NCI-H146 treated with DMSO at 0.1 percent for 48 hours (cell line): ENCODE results near the gene FILIP1.

Experiments
- DNase-seq: peaks from one replicate; lab custom pipeline; 2025; ENCODE audit not compliant: unreplicated experiment; lab: John Stamatoyannopoulos, UW

FILIP1 gene

DNA sequence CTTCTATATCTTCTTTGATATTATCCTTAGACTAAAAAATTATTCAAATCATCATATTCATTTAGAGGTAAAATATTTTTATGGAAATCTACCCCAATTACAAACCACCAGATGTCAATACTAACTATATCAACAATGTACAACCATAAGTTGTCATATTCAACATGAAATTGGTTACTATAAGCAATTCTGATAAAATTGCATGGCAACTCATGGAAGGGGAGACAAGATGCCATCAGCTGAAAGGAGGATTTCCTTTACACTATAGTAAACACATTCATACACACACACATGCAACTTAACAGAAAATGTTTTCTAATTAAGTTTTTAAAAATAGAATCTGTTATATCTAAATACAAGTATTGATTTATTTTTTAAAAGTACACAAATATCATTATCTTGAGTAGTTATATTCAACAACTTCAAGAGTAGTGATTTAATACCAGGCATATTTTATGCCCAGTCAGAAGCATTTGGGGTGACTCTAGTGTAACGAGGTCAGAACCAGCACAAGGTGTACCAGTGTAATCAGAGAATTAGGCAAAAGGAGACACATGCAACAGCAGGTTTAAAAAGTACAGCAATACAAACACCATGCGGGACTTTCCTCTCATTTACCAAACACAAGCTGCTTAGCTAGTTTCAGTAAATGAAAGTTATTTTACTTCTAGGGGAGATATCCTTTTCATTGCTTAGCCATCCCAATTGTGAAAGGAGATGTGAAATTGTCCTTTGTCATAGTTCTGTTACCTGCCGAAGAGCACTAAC lies 1.0 kb downstream of the FILIP1 start:
- DNase-seq: no peak

DNA sequence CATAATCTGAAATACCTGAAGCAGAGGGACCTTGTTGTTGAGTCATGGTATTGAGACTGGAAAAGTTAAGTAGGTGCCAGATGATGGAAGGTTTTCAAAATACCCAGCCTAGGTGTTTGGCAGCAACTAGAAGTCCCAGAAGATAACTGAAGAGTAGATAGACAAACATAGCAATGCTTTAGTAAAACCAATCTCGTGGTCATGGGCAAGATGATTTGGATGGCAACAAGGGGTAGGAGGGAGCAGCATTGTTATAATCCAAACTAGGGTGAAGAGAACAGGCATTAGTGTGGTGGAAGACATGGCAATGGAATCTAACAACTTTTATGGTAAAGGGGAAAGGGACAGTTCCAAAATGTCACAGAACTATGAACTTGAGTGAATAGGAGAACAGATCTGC lies 2.3 kb downstream of the FILIP1 start:
- no peak for DNase-seq

DNA sequence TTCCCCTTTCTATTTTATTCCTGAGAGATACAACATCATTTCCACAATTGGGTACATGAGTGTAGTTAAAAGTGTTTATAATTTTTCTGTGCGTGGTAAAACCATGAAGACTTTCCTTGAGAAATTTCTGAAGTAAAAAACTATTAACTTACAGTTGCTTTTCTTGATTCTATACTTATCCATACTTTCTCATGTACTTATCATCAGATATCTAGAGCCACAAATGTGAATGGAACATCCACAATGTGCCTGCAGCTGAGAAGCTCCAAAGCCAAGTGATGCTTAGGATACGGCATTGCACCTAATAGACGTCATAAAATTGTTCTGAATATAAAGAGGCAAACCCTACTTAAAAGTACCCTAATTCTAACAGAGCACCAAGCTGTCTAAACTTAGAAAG lies 2.9 kb downstream of the FILIP1 start:
- DNase-seq: no peak

DNA sequence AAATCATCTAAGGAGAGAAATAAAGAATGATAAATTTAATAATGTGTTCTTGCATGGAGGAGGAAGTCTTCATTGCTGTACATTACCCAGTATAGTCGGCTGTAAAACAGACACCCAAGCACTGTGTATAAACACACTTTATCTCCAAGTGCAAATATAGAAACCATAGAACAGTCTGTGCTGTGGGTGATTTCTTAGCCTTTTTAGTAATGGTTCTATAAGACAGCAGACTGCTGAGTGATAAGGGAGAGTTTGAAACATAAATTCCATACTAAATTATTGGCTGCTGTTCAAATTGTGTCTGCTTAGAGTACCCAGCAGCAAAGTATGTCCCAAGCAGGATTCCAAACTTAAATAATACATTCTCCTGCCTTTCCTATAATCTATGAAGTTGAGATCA lies 4.6 kb downstream of the FILIP1 start:
- no peak for DNase-seq

DNA sequence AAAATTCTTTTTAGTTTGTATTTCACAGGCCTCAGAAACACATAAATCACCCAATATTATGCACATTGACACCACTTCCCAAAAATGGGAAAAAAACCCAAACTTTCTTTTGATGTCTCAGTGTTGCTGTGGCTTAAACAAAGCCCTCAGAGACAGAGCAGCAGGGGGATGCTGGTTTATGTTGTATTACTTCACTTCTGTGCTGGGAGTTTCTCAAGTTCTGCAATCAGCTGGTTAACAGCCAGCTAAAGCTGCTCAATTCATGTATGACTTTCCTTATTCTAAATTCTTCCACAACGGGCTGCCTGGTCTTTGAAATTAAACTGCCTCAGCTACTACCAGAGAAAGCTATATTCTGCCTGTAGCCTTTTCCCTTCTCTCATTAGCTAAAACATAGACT lies 5.6 kb downstream of the FILIP1 start:
- no peak for DNase-seq

DNA sequence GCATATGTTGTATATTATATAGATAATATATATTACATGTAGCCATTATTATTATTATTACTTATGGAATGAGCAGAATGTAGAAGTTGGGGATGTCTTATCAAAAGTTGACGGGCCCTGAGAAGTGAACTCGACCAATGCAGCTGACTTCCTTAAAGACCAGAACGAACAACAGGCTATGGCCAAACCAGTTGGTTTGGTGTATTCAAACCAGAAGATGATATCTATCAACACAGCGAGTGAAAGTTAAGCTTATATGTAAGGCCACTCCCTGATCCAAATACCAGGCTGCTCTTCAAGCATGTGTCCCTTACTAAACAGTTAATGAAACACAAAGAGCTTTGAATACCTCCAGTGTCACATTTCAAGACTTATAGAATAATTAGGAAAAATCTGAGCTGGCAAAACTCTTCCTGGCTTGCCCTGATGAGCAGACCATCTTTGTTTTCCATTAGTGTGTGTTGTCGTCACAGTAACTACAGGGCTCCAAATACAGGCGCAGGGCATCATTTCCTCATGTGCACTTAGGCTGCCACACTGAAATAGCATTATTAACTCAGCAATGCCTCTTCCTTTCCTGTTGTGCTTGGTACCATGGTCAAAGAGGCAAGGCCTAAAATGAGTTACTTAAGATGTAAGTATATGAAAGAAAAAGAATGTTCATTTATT lies 6.6 kb downstream of the FILIP1 start:
- no peak for DNase-seq

DNA sequence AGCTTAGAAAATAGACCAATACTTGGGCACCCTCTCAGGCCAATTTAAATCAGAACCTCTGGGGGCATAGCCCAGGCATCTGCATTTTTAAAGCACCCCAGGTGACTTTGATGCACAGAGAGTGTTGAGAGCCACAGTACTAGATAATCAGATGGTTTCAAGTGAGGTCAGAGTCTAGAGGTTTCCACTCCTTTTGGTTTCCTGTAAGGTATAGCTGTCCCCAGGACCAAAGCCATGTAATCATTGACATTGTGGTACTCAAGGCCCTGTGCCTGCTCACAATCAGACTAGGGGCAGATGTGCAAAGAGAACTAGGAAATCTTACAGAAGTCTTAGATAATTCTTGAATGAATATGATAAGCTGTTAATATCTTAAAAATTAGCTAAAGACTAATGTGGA lies 9.1 kb downstream of the FILIP1 start:
- no peak for DNase-seq

DNA sequence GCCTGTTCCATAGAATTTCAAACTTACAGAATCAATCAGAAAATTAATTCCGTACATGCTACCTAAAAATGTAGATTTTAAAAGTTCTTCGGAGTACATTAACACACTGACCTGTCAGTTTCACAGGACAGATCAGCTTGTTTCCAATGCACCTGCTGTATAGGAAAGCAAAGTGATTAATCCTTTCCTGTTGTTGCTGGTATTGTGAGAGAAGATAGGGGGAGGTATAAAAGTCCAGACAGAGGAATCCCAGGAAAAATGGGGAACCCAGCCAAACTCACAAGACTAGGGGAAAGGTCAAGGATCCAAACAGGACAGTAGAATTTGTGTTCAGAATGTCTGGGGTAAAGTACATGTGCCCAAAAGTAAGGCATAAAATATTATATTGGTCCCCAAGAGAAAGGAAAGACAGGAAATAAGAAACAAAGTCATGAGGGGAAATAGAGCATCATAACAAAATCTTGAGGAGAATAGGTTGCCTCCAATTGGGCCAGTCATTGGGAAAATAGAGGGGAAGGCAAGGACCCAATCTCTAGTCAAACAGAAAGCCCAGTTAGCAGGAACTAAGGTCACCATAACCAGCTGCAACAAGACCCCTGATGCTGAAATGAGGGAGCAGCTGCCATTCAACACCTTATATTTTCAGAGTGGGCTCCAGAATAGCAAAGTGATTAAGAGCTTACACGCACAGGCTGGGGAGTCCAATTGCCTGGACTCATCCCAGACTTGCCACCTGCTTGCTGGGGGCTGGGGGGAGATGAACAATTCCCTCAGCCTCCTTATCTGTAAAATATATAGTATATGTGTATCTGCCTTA lies 10.3 kb downstream of the FILIP1 start:
- DNase-seq: no peak

DNA sequence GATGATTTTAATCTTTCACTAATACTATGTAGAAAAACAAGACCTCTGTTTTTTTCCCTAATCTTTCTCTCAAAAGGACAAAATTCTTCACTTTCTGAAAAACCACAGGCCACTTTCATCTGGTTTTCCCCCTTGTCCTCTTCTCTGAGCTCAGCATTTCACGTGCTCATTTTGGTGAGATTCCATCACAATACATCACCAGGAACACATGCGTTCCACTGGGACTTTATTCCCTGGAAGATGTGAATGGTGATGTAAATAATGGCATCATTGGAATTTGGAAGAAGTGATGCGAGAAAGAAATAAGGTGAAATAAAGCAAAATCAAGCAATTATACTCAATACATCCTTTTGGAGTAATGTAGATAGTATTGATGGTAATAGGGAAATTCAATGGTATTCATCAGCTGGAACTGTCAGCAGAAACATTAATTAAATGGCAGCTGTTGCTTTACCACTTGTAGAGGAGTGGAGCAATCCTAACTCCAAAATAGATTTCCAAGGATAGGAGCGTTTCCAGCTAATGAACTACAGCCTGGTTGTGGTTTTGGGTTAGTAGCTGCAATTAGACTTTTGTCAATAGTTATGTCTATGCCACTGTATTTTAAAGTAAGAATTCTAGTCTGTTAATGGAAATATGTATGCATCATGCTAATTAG lies 11.5 kb downstream of the FILIP1 start:
- DNase-seq: no peak

DNA sequence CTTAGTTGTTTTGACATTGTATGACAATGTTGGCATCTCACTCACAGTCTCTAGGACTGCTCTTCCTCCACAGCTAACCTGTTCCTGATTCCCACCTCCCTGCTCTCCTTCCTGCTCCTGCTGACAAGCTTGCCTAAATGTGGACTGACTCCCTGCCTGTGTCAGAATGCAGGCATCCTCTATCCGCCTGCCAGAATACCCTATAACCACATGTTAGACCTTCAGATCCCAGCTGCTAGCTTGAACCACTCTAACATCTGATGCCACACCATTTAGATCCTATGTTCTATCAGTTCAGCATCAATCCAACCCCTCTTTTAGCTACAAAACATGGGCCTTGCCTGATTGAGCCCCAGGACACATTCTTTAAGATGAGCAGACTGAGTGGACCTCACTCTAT lies 12.2 kb downstream of the FILIP1 start:
- no peak for DNase-seq

DNA sequence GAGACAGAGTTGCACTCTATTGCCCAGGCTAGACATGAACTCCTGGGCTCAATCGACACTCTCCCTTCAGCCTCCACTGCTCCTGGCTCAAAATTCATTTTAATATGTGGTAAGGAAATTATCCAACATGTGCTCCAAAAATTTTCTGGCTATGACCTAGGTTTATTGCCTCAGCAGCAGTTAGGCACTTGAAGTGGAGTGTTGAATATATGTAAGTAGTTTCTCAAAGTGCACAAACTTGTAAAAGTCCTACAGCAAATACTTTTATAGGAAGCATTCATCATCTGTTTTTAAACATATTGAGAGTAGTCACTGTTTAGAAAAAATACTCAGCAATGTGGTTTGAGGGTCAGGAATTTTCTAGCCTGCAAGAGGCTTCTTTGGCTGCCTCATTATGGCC lies 13.2 kb downstream of the FILIP1 start:
- no peak for DNase-seq

DNA sequence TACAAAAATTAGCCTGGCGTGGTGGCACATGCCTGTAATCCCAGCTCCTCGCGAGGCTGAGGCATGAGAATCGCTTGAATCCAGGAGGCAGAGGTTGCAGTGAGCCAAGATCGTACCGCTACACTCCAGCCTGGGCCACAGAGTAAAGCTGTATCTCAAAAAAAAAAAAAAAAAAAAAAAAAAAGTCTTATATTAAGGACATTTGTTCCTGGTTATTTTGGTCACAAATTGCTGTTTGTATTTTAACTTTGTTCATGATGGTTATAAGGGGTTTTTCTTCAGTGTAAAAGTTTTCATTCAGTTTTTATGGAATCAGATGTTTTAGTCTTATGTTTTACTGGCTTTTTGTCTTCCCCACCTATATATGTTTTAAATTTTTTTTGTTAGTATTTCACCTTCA lies 13.9 kb downstream of the FILIP1 start:
- no peak for DNase-seq

DNA sequence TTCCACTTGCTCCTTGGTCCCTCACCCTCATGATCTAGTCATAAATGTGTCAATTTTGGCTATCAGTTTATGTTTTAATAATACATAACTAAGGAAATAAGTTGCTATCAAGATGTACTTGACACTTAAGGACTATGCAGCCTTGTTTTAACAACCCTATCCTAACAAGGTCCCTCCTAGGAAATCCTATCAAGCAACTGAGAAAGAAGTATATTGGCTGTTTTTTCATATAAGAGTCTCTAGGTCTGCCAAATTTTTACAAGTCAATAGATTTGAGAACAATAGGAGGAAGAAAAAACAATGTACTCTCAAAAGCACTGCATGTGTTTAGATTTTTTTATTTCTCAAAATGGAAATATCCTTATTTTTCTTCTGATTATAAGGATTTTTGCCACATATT lies 14.7 kb downstream of the FILIP1 start:
- DNase-seq: no peak

DNA sequence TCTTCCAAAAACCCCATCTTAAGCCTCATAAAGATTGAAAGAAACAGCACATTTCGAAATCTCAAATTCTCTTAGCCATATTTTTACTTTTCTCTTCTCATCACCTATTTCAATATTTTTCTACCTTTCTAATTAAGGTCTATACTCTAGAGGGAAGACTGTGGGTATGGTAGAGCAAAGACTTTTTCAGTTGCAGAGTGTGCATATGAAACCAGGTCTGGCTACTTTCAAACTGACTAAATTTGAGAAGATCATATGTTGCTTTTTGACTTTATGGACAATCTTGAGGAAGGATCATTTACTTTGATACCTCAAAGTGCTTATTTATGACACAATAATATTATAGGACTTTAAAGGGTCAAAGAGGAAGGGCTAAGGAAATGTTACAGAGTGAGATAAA lies 20.7 kb downstream of the FILIP1 start:
- no peak for DNase-seq

DNA sequence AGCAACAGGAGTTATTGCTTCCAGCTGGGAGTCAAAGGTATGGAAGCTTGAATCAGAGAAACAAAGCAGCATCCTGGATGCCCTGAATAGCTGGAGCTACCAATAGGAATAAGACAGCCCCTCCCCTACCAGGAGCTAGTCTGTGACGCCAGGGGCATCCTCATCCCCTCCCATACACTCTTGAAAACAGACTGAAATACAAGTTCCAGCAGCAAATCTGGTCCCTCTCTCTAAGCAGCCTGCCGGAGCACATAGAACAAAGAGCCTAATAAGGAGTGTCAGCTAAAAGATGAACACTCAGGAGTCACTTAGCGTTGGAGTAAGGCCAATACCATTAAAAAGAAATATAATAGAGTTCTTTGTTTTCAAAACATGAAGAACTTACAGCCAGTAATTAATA lies 25.6 kb downstream of the FILIP1 start:
- no peak for DNase-seq

DNA sequence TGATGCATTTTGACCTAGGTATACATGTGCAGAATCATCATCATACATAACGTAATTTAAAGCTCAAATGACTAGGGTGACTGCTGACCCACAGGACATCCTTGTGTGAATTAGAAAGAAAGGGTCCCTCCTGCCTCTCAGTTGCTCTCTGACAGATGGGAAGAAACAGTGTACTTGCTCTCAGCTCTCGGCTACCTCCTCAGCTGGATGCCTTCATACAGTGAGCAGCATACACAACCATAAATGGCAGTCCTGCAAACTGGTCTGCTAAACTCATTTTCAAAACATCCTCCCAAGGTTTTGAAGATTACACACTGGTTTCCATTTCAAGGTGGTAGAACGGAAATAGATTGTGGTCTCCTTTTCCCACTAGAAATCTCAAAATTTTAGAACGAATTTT lies 26.3 kb downstream of the FILIP1 start:
- DNase-seq: no peak

DNA sequence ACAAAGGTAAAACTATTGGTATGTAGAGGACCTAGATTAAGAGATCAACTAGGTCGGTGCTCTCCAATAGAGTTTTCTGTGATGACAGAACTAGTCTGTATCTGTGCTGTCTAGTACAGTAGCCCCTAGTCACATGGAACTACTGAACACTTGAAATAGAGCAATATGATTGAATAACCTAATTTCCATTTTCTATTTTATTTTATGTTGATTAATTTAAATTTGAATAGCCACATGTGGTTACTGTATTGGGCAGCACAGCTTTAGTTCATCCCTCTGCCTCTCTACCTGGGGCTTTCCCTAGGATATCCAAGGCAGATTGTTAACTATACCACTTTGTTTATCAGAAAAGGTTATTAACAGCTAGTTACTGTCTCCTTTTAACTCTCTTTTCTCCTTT lies 27.0 kb downstream of the FILIP1 start:
- no peak for DNase-seq

DNA sequence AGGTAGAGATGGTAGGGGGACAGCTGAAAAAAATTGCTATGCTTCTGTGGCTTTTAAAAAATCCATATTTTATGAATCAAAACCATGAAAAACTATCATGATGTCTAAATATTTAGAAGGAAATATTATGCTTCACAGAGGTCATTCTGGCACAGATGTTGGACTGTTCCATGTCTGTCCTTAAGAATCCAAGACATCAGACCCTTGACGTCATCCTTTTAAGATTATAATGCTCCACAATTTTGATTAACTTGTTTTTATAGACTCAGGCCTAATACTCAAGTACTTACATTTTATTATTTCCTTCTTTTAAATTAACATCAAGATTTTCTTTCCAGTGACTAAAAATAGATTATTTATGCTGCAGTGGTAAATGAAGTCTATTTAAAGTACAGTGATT lies 29.7 kb downstream of the FILIP1 start:
- DNase-seq: no peak

DNA sequence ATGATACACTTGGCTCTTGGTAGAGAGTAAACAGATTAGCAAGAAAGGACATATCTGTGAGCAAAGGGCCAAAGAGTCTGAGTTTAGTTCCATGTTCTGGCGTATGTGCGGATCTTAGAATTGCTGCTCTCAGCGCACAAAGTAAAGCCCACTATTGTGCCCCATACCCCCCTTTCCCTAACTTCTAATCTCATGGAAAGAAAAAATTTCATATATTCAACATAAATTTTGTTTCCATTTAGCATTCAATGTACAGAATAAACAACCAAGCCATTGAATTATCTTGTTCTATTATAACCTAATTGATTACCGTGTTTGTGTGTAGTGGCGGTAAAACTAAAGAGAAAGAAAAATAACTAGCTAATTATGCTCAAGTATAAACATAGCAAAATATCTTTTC lies 30.5 kb downstream of the FILIP1 start:
- DNase-seq: no peak

DNA sequence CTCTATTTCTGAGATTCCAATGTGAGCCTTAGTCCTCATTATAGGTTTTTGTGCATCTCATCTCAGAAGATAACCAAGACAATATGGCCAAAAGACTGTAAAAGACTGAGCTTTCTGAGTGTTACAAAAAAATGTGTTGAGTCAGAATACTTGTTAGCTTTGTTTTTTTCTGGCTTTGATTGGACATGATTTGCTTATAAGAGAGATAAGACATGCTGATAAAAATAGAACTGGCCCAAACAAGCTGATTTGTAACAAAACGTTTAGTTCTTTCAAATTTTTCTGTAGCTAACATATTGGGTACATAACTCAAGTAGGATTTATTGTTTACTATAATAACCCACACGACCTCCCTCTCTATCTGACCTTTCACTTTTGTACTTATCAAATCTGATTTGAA lies 32.9 kb downstream of the FILIP1 start:
- DNase-seq: no peak

DNA sequence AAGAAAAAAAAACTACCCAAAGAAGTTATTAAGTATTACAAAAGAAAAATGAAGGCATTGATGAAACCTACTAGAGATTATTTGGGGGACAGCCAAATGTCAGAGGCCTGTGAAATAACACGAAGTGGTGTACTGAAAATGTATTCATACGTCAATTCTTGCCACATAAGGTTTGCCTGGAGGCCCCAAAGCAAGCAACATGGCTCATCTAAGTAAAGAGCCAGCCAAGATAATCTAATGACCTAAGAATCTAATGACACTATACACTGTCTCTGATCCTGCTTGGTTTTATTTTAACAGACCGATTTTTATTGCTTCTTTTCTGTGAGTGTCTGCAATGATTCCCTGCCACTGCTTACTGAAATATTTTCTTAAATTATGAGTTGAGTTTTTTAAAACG lies 34.7 kb downstream of the FILIP1 start:
- DNase-seq: no peak

DNA sequence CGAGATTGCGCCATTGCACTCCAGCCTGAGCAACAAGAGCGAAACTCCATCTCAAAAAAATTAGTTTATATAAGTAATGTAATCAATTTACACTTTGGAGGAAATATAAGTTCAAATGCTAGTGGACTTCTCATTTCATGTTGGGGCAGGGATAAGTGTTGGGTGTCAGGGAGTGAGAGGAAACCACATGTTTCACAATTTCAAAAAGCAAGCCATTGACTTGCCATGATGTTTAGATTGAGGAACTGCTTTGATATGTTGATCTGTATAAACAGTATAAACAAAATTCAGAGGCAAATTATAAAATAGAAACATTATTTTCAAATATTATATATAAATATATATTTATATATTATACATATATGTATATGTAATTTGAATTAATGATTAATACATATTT lies 42.7 kb downstream of the FILIP1 start:
- no peak for DNase-seq
